CD4-positive, alpha-beta T cell treated with Interleukin-6 at 100 ng/mL for 8 hours (primary cell): ENCODE results near the gene DPH5.

Experiments
- DNase-seq: peaks from one replicate; pipeline ENCODE4 v3.0.0-alpha.2; 2020; ENCODE audit warnings: mixed read lengths, low spot score

The DPH5 gene

GRCh38 chr1:100941580-100942216 is 83.9 kb downstream of the DPH5 start:
- no peak for DNase-seq

- DNase-seq, result no peak
These were observed 84.5 kb downstream of the DPH5 start for GRCh38 chr1:100941098-100941527.
